Neural progenitor cell (in vitro differentiated cells): ENCODE data around the gene KLHL8.

Experiments used
- CTCF ChIP-seq: fragments of 200-600 bp; sonication (generic); IDR thresholded peaks from 2 replicates; pipeline ENCODE4 v1.5.1; 2017; ENCODE audit warnings: antibody characterized with exemption, mild to moderate bottlenecking
- EZH2 ChIP-seq: fragments of 200-600 bp; sonication (generic); IDR thresholded peaks from 2 replicates; pipeline ENCODE4 v1.6.1; 2017; ENCODE audit warnings: antibody characterized with exemption, mild to moderate bottlenecking, moderate library complexity

GRCh38 chr4:87150498-87151261, 69.7 kb downstream of the KLHL8 start:
- TF ChIP-seq CTCF, result peak; percentile 93
- TF ChIP-seq EZH2, result no peak
